Brain pericyte (primary cell): ENCODE results near the gene EEF1A2.
"Not testable (repeated sequence)": the region's sequence is repeated elsewhere in the genome, so short reads cannot be mapped to it uniquely, and the experiment has no call there.

Experiments used
- DNase-seq: peaks from one replicate; pipeline ENCODE4 v3.0.0-alpha.2; 2012; ENCODE audit warnings: low read depth, low spot score

The EEF1A2 gene

DNA sequence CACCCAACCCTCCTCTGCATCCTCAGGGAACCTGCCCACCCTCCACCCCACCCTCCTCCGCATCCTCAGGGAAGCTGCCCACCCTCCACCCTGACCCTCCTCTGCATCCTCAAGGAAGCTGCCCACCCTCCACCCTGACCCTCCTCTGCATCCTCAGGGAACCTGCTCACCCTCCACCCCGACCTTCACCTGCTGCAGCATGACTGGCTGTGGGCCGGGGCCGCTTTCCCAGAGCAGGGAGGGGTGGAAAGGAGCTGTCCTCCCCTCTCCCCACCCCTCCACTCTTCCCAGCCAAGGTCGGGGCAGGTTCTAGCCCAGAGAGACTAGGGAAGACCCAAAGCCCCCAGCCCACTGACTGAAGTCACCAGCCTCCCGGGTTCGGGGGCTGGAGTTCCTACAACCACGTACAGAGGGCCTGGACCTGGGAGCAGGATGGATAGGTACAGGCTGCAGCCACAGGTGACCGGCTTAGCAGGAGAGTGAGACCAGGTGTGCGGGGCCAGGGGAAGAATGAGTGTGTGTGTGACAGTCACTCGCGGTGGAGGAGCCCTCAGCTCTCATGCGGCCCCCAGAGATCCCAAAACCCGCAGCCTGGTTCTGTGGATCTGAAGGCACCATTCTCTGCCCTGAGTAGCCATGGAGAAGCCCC, 11.6 kb downstream of the EEF1A2 start:
- DNase-seq = no peak

DNA sequence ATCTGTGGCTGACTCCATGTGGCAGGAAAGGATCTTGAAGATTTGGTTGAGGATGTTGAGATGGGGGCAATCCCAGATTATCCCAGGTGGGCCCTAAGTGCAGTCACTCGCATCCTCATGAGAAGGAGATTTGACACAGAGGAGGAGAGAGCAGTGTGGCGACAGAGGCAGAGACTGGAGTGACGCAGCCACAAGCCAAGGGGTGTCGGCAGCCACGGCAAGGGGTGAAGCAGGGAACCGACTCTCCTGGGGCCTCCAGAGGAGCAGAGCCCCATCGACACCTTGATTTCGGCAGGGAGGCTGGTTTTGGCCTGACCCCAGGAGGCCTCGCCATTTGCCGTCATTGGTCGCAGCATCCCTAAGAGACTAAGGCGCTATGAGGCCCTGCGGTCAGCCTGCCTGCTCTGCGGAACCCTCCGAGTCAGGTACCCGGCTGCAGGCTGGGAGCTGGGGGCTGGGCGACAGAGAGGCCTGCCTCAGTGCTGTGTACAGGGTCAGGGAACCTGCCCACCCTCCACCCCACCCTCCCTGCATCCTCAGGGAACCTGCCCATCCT, 12.5 kb downstream of the EEF1A2 start:
- no peak for DNase-seq

DNA sequence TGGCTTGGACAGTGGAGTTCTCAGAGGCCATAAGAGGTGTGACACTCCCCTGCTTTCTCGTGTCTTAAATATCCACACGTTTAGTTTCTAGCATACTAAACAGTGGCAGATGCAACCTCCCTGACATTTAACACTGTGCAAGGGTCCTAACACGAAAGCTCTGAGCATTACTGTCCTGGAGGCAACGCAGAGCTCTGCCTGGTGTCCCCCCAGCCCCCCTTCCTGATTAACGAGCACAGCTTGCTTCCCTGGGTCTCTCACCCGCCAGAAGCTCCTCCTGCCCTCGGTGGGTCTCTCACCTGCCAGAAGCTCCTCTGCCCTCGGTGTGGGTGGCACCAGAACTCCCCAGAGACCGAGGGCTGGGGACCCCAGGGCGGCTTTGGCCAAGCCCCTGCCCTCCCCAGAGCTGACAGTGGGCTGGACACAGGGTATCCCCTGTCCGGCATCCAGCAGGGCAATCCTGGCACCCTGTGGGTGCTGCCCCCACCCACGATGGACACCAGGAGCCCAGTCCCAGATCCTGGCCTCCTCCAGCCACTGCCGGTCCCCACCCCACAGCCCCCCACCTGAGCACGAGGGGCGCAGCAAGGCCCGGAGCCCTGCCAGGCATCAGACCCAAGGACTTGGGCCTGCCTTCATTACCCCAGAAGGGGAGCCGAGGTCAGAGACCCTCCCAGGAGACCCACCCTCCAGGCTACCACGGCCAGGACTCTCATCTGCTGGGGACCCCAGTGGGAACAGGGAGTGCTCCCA, 14.1 kb downstream of the EEF1A2 start:
- DNase-seq = no peak

DNA sequence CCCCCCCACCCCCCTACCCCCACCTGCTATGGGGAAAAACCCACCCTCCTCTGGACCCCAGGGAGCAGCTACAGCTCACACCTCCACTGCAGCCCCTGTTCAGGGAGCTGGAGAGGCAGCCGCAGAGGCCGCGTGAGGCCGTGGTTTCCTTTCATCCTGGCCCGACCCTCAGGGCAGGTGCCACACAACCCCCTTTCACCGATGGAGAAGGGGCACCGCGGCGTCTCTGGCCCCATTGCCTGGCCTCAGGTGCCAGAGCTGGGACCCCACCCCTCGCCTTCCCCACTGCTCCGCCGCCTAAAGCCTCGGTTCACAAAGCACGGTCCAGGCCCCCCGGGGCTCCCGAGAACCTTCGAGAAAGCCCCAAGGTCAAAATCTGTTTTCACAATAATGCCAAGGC, 14.6 kb downstream of the EEF1A2 start:
- DNase-seq = no peak

DNA sequence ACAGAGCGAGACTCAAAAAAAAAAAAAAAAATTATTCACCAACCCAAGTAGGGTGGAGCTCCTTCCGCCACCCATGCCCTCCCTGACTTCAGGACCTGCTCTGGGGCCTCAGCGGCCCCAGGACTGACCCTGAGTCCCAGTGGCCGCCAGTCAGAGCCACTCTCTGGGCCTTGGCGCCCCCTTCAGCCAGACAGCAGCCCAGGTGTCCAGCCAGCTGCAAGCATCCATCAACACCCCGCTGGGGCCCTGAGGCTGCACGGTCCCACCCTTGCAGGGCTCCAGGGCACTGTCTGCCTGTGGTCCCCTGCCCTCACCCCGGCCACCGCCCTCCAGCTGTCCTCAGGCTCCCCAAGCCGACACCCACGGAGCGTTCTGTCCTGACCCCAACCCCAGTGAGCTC, 15.0 kb downstream of the EEF1A2 start:
- DNase-seq = no peak

DNA sequence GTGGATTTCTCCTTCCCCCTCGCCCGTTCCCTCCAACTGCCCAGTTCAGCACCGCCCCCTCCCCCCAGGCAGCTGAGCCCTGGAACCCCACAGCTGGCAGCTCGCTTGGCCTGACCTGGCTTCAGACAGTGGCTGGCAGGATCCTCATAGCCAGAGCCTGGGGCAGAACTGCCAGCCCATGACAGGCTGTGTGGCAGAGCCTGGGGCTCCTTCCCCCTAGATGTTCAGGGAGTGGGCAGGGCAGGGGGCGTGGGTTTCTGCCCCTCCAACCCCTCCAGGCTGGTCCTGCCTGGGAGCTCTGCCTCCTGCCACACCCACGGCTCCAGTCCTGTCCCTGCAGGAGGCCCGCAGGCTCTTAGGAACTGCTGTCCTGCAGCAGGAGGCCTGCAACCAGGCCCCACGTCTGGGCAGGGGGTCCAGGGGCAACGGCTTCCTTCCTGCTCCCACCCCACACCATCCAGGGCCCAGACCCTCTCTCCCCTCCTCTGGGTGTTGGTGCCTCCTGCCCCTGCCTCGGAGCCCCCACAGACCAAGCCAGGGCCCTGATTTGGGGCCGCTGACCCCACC, 16.8 kb downstream of the EEF1A2 start:
- no peak for DNase-seq

DNA sequence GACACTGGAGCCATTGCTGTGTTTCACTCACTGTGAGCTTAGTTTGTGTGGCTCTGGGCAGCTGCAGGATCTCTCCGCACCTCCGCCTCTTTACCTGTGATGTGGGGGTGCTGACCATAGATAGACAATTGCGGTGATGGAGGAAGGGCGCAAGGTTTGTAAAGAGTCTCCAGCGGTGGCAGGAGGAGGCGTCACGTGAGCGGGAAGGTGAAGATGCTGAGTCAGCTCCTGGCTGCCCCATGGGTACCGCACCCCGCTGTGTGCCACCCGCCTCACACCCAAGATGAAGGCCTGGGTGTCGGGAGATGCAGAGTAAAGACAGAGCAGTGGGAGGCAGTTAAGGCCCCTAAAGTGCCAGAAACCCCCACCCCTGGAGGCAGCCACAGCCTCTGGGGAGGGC, 17.4 kb downstream of the EEF1A2 start:
- no peak for DNase-seq

DNA sequence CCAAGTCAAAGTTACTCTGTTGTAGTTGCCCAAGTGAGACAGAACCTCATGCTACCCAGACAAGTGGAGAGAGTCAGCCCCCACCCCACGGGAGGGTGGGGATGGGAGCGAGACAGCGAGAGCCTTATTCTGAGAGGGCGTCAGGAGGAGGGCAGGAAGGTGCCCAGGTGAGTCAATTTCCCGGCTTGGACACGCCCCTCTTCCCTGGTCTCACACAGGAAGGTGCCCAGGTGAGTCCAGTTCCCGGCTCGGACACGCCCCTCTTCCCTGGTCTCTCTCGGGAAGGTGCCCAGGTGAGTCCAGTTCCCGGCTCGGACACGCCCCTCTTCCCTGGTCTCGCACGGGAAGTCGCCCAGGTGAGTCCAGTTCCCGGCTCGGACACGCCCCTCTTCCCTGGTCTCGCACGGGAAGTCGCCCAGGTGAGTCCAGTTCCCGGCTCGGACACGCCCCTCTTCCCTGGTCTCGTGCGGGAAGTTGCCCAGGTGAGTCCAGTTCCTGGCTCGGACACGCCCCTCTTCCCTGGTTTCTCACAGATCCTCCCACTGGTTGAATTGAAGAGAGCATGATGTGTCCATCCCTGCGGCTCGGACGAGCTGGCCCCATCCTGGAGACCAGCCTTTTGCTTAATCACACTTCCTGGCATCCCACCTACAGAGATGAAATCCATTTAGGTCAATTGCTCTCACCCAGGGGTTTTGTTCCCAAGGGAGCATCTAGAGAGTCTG, 19.0 kb downstream of the EEF1A2 start:
- DNase-seq = not testable (repeated sequence)

DNA sequence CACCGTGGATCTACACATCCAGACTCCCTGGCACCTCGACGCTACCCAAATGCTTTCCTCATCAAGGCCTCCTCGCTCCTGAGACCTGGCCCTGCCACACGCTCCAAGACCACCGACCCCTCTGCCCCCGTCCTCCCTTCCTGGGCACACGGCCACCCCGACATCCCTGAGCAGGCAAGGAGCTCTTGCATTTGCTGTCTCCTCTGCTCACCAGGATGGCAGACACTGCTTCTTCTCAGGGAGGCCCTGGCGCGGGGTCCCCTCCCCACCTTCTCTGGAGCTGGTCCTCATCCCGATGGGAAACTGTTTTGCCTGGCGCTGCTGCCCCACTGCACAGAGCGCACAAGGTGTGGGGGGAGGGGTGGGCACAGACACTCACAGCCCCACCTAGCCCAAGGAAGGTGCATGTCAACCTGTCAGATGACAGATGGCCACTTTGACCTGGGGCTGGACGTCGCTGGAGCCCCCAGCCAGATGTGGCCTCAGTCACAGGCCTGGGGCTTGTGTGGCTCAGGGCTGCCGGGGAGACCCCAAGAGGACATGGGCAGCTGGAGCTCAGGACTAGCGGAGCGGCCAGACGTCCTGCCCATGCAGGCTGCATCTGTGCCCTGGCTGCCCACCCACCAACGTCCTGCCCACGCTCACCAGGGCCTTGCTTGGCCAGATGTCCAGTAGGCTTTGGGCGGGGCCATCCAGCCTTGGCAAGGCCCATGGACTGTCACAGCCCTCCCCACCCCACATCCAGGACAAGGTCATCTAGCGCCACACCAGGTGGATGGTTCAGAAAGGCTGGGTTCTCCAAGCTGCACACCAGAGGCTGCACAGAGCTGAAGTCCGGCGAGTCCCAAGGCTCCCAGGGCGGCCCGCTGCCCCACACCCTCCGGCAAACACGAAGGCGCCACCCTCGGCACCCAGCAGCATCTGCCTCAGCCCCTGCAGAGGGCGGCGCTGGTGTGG, 20.3 kb downstream of the EEF1A2 start:
- DNase-seq = no peak

DNA sequence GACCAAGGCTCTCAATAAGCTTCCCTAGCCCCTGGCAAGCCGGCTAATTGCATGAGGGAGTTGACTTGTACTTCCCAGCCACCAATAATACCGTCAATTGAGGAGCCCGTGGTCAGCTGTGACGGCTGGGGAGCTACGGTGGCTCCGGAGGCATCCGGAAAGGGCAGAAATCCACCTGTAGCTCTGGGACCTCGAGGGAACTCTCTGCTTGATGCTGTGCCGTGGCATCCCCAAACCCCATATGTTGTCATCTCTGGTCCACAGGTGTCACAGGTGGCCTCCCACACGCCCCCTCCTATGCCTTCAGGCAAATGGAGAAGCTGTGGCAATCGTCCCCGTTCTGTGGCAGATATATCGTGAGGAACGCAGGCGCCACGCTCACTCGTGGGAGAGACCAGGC, 20.9 kb downstream of the EEF1A2 start:
- no peak for DNase-seq

DNA sequence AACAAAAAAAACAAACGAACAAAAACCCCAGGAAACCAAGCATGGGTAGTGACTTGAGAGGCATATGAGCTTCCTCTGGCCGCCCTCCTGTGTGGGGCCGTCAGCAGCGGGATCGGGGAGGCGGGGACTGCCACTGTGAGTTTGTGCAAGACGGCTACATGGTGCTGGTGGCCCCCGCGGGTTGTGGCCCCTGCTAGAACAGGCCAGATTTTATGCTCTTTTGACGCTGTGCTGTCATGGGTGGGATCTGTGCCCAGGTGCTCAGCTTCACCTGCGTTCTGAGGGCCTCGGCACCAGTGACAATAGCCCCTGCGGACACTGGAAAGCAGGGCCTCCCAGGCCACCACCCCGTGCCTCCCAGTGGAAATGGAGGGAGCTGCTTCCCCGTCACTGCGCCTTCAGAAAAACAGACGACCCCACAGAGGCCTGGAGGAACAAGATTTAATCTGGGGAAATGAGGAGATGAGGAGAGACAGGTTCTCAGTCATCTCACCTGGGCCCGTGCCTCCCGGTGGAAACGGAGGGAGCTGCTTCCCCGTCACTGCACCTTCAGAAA, 21.7 kb downstream of the EEF1A2 start:
- no peak for DNase-seq

DNA sequence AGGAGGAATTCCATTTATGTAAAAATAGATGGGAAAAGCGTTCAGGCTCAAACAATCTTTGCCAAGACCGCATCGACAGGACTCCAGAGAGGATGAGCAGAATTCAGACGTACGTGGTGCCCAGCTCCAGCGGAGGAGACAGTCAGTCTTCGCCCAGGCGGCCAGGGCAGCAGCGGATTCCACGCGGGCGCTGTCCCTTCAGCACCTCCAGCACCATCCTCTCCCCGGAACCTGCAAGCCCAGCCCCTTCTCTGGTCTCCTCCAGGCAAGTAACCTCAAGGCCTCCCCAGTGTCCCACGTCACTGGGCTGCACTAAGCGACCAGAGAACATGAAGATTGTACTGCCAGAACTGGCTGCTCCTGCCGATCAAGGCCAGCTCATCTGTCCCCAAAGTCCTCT, 23.7 kb downstream of the EEF1A2 start:
- no peak for DNase-seq

DNA sequence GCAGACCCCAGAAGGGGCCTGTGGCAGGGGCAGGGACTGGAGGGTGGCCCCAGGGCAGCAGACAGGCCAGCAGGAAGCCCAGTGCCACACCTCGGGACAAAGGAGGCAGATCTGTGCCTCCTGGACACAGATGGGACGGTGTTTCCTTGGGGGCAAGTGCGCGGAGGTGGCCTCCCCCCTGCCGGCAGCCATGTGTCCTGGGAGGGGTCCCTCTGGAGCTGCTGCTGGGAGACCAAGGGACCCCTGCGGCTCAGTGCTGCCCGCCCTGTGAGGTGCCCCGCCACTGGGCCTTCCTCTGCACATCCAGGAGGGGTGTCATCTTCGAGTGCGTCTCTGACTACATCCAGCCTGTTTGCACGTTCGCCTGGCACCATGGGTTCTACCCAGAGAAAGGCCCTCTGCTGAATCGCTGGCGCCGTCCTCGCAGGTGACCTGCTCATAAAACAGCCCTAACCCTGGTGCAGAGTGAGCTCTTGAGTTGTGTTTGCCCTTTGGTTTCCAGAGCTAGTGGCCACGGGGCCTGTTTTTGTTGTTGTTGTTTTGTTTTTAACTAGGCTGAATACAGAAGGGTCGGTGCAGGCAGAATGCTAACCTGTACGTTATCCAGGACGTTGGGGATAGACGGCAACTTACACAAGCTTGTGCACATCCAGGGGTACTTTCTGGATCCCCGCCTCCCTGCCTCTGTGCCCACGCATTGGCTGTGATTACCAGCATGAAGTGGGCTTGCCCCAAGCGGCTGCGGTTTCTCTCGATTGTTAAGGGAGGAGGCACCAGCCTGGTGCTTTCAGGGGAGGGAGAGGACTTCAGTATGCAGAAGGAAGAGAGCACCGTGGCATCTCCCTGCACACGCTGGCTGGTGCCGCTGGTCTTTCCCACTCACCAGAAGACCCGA, 25.1 kb downstream of the EEF1A2 start:
- no peak for DNase-seq

DNA sequence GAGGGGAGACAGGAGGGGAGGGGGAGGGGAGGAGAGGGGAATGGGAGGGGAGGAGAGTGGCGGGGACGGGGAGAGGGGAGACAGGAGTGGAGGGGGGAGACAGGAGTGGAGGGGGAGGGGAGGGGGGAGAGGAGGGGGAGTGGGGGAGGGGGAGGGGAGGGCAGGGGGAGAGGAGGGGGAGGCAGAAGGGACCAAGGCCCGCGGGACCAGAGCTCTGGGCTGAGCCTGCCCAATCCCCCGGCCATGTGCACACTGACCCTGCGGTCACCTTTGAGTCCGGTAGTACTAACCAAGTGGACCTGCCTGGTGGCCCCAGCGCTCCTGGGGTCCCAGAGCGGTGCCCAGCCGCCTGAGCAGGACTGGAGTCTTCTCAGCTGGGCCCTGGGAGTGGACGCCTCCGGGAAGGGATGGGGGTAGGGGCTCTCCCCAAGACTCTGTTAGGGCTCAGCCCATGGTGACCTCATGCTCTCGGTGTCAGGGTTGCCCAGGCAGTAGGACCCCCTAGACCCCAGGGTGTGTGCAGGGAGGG, 26.0 kb downstream of the EEF1A2 start:
- DNase-seq = no peak

DNA sequence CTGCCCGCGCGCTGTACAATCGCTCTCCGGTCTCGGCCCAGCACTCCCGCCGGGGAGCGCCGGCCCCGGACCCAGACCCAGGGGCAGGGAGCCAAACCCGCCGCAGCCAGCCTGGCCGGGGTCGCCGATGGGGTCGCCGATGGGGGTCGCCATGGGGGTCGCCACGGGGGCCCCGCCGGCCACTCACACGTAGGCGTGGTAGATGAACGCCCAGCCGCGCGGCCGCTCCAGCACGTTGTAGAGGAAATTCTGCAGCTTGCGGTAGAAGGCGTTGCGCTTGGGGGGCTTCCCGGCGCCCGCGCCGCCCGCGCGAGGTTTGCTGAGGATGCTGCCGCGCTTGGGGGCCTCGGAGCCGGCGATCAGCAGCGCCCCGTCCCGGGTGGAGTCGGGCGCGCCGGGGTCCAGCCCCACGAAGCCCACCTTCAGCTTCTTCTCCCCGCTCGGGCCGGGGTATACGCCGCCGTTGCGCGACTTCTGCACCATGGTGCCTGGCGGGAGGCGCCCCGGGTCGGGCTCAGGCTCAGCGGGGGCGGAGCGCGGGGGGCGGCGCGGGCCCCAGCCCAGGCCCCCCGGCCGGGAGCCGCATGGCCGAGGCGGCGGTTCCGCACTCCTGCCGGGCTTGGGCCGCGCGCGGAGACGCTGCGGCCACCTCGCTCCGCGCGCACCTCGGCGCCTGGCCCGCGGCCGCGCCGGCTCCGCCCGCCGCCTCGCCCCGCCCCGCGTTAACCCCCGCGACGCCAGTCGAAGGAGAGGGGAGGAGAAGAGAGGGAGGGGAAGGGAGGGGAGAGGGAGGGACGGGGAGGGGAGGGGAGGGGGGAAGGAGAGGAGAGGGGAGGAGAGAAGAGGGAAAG, 26.7 kb downstream of the EEF1A2 start, which contains the start of gene KCNQ2:
TSS of gene KCNQ2 (minus strand) at position 675 of the 851 bp plus-strand sequence. CDS start at position 483, 192 bp downstream.
- DNase-seq = no peak

DNA sequence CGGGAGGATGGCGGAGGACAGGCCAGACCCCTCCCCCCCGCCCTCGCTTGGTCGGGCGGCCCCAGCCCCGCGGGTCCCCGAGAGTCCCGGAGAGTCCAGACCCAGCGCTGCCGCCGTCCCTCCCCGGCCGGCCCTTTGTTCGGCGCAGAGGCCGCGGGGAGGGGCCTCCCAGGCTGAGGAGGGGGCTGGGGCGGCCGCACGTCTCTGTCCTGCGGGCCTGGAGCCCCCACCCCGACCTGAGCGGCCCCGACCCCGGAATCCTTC, 27.2 kb downstream of the EEF1A2 start:
- DNase-seq = no peak

DNA sequence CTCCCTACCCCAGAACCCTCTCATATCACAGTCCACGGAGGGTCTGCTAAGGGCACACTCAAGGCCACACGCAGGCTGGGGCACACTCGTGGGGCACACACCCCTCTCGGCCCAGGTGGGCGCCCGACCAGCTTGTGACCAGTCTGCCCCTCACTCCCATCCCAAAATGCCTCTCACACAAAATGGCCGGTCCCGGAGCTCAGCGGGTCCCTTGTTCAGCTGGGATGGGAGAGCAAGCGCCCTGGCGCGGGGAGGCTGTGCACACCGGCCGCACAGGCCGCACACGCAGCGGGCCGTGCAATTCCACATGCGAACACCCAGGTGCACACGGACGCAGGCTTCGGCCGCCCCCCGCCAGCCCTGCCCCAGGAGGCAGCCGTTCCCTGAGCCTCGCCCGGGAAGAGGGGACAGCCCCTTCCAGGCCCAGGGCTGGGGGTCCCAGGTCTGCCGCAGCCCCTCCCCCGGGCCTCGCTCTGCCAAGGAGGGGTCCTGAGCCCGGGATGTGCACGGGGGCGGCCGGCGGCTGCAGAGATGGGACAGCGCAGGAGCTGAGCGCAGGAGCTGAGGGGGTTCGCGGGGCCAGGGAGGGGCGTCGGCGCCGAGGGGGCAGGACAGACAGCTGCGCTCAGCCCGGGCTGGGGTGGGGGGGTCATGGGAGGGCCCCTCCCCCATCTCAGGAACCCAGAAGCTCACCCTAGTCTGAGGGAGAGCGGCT, 27.7 kb downstream of the EEF1A2 start:
- DNase-seq = no peak

DNA sequence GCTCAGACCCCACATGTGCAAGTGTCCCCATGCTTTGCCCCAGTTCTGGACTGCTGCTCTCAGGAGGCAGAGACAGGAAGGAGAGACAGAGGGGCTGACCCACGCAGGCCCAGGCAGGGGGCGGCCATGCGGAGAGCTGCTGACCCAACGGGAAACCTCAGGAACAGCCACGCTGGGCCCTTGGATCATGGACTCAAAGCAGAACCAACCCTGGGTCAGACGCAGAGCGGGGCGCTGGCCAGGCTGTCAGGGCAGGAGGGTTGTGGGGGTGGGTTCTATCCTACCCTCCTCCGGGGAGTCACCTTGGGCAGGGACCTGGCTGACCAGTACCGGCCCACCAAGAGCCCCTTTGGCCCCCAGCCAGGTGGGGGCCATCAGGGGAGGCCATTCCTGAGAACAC, 28.5 kb downstream of the EEF1A2 start:
- DNase-seq = no peak
